HG02973 (cell line): ENCODE data around the gene UBTF.
"Not testable (repeated sequence)": the region's sequence is repeated elsewhere in the genome, so short reads cannot be mapped to it uniquely, and the experiment has no call there.

Source experiments
- ATAC-seq: cut with Tn5 transposase; IDR thresholded peaks from one replicate; pipeline ENCODE4 v1.9.1; 2021; ENCODE audit warnings: moderate library complexity; ENCODE audit not compliant: unreplicated experiment

UBTF gene

DNA sequence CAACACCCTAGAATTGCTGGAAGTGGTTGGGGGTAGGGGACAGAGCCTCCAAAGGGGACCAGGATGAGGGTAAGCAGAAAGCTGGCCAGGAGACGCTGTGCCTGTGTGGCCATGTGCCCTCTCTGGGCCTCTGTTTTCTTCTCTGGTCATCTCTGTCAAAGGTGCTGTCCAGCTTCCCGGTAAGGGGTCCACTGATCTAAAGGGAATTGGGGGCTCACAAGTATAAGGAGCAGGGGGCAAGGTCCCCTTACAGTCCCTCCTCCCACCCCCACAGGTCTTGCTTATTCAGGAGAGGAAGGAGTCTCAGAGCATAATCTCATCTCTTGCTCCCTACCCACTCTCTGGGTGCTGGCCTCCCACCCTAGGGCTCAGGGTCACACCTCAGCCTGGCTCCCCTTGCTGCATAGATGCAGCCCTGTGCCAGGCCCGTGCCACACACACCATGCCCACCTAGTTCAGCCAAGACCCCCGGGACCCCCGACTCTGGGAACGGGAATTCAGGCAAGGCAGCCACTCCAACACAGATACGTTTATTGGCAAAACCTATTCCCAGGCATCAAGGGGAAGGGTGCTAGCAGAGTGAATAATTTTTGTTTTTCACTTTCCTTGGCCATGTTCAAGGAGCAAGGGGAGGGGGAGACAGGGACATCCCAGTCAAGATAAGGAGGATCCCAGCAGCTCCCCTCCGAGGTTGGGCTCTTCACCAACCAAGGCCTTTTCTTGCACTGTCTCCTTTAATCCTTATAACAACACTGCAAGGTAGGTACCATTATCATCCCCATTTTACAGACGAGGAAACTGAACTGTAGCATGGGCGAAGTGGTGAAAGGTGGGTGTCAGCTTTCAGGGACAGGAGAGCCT lies 28.6 kb upstream of the UBTF start:
- ATAC-seq = no peak

DNA sequence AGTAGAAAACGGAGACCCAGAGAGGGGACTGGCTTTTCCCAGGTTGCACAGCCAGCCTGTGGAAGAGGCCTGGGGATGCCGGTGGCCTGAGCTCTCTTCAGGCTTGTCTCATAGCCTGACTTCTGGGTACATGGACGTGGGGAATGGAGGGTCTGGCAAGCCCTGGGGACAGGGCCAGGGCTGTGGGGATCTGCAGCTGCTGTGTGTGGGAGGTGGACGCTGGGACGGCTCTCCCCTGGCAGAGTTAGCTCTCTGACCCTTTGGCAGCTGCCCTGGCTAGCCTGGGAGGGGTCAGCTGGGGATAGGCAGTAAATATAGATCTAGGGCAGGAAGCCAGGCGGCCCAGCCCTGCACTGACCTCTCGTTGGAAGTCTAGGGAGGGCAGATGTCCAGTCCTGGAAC lies 28.0 kb upstream of the UBTF start:
- no peak for ATAC-seq

DNA sequence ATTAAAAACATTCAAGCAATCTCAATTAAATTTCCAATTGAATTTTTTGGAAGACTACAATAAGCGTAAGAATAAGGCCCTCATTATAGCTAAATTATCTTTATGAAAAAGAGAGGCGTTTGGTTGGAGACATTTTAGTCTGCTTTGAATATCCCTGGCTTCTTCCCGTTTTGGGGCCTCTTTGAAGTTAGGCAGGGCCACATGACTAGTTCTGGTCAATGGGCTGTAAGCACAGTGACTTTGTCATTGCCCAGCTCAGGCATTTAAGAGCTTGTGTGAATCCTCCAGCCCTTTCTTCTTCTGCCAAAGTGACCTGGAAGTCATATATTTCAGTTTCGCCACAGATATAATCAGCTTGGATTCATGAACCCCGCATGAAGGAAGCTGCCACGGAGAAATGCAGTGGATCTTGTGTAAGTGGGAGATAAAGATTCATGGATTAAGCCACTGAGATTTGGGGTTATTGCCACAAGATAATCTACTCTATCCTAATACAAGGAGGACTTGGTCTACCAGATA lies 21.7 kb upstream of the UBTF start:
- no peak for ATAC-seq

DNA sequence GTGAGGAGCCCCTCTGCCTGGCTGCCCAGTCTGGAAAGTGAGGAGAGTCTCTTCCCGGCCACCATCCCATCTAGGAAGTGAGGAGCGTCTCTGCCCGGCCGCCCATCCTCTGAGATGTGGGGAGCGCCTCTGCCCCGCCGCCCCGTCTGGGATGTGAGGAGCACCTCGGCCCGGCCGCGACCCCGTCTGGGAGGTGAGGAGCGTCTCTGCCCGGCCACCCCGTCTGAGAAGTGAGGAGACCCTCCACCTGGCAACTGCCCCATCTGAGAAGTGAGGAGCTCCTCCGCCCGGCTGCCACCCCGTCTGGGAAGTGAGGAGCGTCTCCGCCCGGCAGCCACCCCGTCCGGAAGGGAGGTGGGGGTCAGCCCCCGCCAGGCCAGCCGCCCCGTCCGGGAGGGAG lies 18.4 kb upstream of the UBTF start:
- ATAC-seq = not testable (repeated sequence)

DNA sequence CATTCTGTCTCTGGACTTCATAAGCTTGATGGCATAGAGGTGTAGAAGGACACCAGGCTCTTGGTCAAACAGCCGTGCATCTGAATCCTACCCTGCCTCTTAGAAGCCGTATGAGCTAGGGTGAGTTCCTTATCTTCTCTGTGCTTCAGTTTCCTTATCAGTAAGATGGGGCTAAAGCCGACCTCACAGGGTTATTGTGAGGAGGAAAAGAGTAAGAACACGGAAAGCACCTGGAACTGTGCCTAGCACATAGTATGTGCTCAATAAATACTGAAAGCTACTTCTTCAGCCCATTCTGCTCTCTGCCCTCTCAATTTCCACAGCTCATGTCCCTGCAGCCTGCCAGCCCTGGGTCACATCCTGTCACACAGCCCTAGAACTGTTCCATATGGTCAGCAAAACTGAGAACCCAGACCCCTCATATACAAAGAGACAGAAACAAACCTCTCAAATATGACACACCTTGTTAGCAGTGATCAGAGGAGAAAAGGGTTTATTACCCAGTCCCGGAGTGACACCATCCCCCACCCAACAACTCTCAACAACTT lies 17.0 kb upstream of the UBTF start:
- no peak for ATAC-seq

DNA sequence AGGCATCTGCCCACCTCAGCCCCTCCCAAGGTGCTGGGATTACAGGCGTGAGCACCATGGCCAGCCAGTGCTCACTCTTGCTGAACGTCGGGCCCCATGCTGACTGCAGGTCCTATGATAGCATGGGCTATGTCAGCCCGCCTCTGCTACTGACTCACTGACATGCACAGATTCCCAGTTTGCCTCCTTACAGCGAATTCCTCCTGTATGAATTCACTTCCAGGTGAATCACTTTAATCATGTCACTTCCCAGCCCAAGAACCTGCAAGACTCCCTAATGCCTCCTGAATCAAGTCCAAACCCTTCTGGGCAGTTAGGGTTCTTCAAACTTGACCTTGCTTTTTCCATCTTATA lies 16.1 kb upstream of the UBTF start:
- ATAC-seq = no peak

DNA sequence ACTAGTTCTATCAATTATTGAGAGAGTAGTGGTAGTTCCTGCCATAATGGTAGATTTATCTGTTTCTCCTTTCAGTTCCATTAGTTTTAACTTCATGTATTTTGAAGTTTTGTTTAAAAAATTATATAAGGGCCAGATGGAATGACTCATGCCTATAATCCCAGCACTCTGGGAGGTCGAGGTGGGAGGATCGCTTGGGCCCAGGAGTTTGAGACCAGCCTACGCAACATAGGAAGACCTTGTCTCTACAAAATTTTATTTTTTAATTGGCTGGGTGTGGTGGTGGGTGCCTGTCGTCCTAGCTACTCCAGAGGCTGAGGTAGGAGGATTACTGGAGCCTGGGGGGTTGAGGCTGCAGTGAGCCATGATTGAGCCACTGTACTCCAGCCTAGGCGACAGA lies 14.1 kb upstream of the UBTF start:
- ATAC-seq = no peak

DNA sequence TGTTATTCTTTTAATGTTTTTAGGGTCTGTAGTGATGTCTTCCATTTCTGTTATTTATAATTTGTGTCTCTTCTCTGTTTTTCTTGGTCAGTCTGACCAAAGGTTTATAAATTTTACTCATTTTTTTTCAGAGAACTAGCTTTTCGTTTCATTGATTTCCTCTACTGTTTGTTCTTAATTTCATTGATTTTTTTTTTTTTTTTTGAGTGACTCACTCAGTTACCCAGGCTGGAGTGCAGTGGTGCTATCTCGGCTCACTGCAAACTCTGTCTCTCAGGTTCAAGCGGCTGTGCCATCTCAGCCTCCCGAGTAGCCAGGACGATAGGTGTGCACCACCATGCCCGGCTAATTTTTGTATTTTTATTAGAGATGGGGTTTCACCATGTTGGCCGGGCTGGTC lies 12.6 kb upstream of the UBTF start:
- no peak for ATAC-seq

DNA sequence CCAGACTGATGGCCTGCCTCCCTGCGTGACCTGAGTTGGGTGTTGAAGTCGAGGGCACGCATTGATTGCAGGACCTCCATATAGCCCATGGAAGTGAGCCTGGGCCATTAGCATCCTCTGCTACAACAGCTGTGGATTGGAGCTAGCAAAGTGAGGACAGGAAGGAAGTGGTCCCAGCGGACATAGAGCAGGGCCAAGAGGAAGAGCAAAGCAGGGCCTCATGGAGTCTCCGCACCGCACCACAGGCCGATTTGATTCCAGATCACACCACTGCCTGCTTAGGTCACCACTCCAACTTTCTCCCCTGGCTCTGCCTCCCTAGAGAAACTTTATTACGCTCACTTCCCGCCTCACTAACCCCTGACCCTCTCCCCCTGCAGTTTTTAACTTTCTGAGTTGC lies 10.7 kb upstream of the UBTF start:
- ATAC-seq = no peak

DNA sequence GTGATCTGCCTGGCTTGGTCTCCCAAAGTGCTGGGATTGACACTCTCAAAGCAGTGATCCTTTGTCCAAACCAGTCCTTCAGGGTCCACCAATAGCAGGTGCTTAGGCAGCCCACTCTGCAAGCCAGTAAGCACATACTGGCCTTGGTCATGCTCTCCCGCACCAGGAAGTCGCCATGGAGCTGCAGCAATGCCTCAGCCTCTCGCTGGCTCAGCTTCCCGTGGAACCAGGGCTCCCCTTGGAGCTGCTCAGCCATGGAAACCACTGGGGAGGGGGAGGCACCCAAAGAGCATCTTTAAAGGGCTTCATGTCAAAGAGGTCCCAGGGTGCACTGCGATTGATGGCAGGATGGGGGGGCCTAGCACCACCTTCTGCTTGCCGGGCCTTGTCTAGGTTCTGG lies 9.6 kb upstream of the UBTF start:
- no peak for ATAC-seq

DNA sequence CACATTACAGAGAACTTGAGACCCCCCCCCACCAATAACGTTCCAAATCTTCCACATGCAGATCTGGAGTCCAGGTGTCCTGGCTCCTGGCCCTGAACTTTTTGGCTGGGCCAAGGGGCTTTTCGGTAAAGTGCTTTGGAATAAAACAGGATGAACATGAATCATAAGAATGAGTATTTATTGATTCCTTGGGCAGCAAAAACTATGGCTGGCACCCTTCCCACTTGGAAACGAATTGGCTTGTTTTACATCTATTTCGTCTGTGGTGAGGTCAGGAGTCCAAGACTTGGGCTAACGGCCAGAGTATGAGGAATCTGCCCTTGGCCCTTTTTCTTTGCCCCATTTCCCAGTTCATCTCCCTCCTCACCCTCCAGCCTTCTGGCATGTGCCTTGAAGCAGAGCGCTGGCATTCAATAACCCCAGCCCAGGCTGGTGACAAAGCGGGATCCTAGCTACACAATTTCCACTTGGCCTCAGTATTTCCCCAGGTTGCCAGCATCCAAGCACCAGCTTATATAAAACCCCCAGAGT lies 4.1 kb upstream of the UBTF start:
- ATAC-seq = no peak

DNA sequence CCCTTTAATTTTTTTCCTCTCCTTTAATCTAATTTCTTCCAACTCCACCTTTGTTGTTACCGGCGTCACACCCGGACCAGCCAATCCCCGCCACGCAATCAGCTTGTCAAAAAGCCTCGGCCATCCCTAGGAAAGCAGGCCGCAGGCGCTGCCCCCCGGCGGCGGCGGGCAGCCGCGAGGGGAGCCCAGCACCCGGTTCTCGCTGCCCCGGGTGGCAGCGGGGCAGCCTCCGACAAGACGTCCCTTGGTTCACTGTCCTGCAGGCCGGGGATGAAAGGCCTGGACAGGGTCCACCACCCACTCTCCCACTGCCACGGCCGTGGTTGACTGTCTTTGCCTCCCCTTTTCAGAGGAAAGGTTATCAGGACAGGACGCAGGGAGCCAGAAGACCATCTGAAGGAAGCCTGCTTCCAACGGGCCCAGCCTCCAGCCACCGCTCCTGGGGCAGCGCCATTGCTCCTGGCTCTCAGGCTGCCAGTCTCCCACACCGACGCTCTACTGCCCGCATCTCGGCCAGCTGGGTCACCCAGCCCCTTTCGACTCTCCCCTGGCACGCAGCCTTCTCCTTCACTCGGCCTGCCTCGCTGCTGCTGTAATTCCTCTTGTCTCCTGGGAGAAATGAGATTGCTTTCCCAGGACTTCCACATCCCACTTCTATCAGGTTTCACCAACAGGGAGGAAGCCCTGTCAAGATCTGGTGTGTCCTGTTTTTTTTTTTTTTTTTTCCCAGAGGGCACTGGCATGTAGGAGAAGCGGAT lies 2.8 kb upstream of the UBTF start:
- no peak for ATAC-seq

DNA sequence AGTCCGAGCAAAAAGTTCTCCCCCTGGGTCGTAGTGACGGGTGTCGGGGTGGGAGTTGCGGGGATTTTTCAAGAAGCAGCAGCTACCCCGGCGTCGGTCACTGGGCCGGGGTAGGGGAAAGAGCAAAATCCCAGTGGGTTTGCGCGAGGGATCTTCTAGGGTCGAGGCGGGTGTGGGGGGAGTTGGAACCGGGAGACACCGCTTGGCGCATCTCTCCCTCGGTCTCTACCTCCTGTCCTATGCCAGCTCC lies 2.3 kb upstream of the UBTF start:
- ATAC-seq = no peak

DNA sequence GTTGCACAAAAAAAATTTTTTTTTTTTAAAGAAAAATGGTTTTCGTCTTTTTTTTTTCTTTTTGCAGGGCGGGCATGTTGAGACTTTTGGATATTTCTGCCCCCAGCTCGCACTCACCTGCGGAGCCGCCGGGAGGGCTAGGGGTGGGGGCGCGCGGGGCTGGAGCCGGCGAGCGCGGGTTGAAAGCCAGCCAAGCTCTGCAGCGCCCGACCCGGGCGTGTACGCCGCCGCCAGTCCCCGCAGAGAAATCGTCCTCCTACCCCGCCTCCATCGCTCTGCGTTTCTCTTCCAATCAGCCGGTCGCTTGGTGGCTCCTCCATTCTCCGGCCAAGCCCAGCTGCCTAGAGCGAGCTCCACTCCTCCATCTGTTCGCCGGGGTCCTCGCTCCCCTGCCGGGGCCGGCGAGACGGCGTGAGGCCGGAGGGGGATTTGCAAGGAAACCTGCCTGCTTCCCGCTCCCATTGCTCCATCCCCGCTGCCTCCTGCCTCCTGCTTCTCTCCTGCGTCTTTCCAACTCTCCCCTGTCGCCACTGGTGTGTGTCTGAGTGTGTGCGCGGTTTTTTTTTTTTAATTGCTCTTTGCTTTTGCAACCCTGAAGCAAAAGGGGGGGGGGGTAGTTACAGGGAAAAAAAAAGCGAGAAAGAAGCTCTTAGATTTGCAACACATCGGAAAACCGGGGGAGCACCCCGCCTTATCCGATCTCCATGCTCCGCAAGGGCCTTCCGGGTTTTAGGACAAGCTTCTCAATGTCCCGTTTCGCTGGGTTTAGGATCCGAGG lies 1.8 kb upstream of the UBTF start:
- ATAC-seq = no peak

DNA sequence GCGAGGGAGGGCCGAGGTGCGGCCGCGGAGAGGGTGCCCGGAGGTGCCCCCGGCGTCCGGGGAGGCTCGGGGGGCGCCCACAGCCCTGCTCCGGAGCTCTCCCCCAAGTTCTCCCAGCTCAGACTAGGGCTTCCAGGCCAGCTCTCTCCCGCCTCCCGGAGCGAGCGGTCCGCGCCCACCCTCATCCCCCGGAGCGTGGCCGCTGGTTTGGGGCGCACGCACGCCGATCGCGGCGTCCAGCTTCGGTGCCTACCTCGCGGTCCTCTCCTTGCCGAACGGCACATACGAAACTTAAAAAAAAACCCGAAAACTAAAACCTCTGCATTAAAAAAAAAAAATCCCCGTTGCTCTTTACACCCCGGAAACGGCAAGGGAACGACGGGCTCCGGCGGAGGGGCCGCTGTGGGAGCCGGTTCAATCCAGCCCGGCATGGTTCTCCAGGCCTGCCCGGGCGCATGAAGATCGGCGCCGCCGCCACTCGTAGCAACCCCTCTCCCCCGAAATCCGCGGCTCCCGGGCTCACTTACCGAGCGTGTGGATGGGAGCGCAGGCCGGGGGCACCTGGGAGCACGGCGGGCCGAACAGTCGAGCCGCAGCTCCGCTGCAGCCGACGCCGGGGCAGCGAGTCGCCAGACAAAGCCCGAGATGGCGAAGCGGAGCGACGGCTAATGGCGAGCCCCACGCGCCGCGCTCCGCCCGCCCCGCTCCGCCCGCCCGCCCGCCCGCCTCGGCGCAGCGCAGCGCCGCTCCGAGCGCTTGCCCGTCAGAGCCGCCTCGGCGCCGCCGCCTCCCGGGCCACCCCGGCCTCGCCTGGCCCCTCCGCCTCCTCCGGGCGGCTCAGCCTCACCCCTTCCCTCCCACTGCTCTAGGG lies 973 bp upstream of the UBTF start:
- ATAC-seq = no peak

DNA sequence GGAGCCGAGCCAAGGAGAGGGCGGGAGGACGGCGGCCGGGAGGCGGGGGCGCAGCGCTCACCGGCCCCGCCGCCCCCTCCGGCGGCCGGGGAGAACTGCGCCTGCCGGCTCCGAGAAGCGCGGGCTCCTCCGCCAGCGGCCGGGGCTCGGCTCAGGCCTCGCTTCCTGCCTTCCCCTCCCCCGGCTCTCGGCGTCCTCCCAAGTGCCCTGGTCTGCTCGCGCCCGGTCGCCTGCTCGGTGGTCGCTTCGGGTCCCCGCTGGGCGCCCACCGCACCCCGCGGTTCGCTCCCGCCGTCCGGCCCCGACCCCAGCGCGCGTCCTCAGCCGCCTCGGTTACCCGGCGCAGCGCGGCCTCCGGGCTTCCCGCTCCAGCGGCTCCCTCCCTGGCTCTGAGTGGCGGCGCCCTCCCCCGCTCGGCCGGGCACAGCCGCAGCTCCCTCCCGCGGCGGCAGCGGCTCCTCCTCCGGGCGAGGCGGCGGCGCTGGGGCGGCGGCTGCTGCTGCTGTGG lies 313 bp downstream of the UBTF start:
- peak; percentile 36 for ATAC-seq

DNA sequence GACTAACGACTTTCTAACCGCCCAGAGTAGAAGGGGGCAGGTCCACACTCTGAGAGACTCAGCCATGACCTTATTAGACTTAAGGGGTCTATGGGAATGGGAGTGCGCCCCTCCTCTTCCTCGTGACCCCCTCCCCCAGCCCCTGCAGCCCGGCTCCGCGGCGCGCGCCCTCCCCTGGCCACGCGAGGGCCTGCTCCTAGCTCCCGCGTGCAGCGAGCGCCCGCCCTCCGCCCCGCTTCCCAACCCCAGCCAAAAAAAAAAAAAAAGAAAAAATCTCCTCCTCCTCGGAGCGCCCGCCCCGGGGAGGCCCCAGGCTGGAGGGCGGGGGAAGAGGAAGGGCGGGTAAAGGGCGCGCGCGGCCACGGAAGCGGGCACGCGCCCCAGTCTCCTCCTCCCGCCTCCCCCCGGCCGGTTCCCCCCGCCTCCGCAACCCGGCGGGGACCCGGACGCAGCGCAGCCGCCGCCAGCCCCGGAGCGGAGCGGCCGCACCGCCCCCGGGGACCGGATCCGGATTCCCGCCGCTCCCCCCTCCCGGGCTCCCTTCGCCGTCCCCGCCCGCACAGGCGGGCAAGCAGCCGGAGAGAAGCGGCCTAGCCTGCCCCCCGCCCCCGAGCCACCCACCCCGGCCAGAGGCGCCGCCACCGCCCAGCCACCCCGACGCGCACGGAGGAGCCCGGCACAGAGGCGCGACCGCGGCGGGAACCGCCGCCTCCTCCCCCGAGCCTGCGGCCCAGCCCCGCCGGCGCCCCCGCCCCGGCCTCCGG lies 949 bp downstream of the UBTF start:
- ATAC-seq = peak; percentile 21

DNA sequence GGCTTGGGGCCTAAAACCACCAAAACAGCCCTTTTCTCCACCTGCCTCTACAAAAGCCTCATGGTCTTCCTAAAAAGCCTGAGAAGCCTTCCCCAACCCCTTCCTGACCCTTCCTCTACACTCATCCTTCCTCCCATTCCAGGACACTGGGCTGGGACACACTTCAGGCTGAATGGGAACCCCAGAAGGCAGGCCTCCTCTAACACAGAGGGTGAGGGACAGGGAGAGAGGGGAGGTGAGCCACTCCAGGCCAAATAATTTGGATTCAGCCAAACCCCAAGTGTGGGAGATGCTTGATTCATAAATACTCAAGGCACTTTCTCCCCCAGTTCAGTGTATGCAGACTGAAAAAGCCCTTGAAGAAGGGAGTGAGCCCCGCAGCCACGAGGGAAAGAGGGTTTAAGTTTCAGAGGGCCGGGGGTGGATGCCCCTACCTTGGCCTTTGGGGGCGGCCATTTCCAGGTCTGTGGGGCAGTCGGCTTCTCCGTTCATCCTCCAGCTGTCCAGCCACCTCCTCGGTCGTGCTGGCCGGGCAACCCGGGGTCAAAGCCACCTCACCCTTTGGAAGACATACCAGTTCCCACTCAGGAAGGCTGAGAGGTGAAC lies 1.6 kb downstream of the UBTF start:
- ATAC-seq = no peak

DNA sequence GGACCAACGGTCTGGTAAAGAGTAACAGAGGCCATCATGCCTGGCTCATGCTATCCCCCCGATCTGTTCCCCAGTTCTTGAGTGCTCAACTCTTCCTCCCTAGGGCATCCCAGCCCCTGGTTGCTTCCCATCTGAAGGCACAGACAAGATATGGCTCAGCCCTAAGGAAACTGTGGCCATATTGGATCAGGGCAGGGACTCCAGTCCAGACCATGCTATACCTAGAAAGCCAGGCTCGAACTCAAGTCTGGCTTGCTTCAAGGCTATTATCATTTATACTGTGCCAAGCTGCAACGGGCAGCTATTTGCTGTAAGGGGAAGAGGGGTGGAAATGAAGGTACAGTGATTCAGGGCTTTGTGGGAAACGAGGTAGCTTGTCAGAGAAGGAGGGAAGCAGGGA lies 2.8 kb downstream of the UBTF start:
- no peak for ATAC-seq
